MCF 10A (cell line): ENCODE measurements around the gene SEZ6L. TPM values are rescaled to one million over a fixed set of nuclear protein-coding genes. Genes with fewer than 3 reads are reported as not detected.

Experiments used
- BruUV-seq: library from RNA; stranded (reverse); fragments of 400-500 nt; replicated peaks from 2 replicates; lab custom pipeline; 2021; lab: Mats Ljungman, UMichigan
- CTCF ChIA-PET: fragments of 300-600 bp; sonication (Branson Sonifier 250); formaldehyde crosslinking; extraction: SDS; loops from one replicate; lab custom pipeline; 2021; ENCODE audit warnings: antibody characterized with exemption, inconsistent platforms; lab: Yijun Ruan, JAX
- POLR2A ChIA-PET: fragments of 300-600, 350-650 bp; sonication (Branson Sonifier 250); formaldehyde crosslinking; extraction: SDS; loops from one replicate; lab custom pipeline; 2020; ENCODE audit warnings: antibody characterized with exemption, inconsistent platforms; lab: Yijun Ruan, JAX
- DNase-seq: peaks from one replicate; pipeline ENCODE4 v3.0.0-alpha.2; 2018; ENCODE audit not compliant: unreplicated experiment
- H3K27ac Mint-ChIP-seq: one replicate; pipeline ENCODE4 v1.8.0; 2022; ENCODE audit warnings: mild to moderate bottlenecking, low read depth, mixed read lengths; ENCODE audit not compliant: unreplicated experiment
- H3K27me3 Mint-ChIP-seq: one replicate; pipeline ENCODE4 v1.8.0; 2022; ENCODE audit warnings: mixed read lengths; ENCODE audit not compliant: insufficient read depth, unreplicated experiment
- H3K36me3 Mint-ChIP-seq: one replicate; pipeline ENCODE4 v1.8.0; 2022; ENCODE audit warnings: mild to moderate bottlenecking, moderate library complexity, mixed read lengths; ENCODE audit not compliant: insufficient read depth, unreplicated experiment
- H3K4me1 Mint-ChIP-seq: one replicate; pipeline ENCODE4 v1.8.0; 2022; ENCODE audit warnings: mixed read lengths; ENCODE audit not compliant: insufficient read depth, unreplicated experiment
- H3K4me3 Mint-ChIP-seq: one replicate; pipeline ENCODE4 v1.8.0; 2022; ENCODE audit warnings: mild to moderate bottlenecking, moderate library complexity, mixed read lengths; ENCODE audit not compliant: unreplicated experiment
- H3K9me3 Mint-ChIP-seq: one replicate; pipeline ENCODE4 v1.8.0; 2022; ENCODE audit warnings: mixed read lengths; ENCODE audit not compliant: unreplicated experiment
- intact Hi-C: fragments of 100-400 bp; cut with micrococcal nuclease; formaldehyde crosslinking; loops from 2 replicates; pipeline ENCODE4 v1.14.1; 2022
- total RNA-seq: library from RNA; stranded (reverse); gene quantifications from 2 replicates; pipeline ENCODE4 v1.2.3, GENCODE V29; 2022
- TF ChIP-seq, protein P1 (sequence below): fragments of 200-600 bp; IDR thresholded peaks from one replicate; pipeline ENCODE4 v1.8.0; 2022; ENCODE audit warnings: antibody characterized with exemption, mild to moderate bottlenecking; ENCODE audit not compliant: unreplicated experiment

SEZ6L gene
- total RNA-seq, 1 experiment from 2014 or later: not detected

GRCh38 chr22:26168330-26168851 is 871 bp upstream of the SEZ6L start:
- intact Hi-C loops: no loop called here
- H3K9me3 Mint-ChIP-seq: no peaks in the 10 kb centered on the region
- no peak overlapping the region for H3K4me3 Mint-ChIP-seq
- no peaks in the 10 kb centered on the region for H3K36me3 Mint-ChIP-seq
- no peaks in the 10 kb centered on the region for H3K4me1 Mint-ChIP-seq
- BruUV-seq: no TSS peak
- TF ChIP-seq, protein P1, sequence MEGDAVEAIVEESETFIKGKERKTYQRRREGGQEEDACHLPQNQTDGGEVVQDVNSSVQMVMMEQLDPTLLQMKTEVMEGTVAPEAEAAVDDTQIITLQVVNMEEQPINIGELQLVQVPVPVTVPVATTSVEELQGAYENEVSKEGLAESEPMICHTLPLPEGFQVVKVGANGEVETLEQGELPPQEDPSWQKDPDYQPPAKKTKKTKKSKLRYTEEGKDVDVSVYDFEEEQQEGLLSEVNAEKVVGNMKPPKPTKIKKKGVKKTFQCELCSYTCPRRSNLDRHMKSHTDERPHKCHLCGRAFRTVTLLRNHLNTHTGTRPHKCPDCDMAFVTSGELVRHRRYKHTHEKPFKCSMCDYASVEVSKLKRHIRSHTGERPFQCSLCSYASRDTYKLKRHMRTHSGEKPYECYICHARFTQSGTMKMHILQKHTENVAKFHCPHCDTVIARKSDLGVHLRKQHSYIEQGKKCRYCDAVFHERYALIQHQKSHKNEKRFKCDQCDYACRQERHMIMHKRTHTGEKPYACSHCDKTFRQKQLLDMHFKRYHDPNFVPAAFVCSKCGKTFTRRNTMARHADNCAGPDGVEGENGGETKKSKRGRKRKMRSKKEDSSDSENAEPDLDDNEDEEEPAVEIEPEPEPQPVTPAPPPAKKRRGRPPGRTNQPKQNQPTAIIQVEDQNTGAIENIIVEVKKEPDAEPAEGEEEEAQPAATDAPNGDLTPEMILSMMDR: no peak
- peaks cover 43% of the 10 kb centered on the region for H3K27me3 Mint-ChIP-seq
- no peak for DNase-seq
- POLR2A ChIA-PET: no interaction called here
- CTCF ChIA-PET: interaction anchor here (0.6 to 1.0 kb wide), 2 partner anchors 12 to 194 kb away, joined by 3 read pairs; no protein-coding TSS in a partner anchor
- H3K27ac Mint-ChIP-seq: no peak overlapping the region

- TF ChIP-seq, protein P1: no peak
- Mint-ChIP-seq H3K4me3 (no peak overlapping the region), H3K27ac (no peak overlapping the region), H3K36me3 (no peaks in the 10 kb centered on the region), H3K4me1 (no peaks in the 10 kb centered on the region), H3K9me3 (no peaks in the 10 kb centered on the region), H3K27me3 (peaks cover 47% of the 10 kb centered on the region)
- DNase-seq: no peak
- intact Hi-C loops: no loop called here
- no TSS peak for BruUV-seq
- ChIA-PET CTCF (interaction anchor here (0.6 to 1.0 kb wide), 2 partner anchors 12 to 193 kb away, joined by 3 read pairs; no protein-coding TSS in a partner anchor), POLR2A (no interaction called here)
These were observed 335 bp upstream of the SEZ6L start for GRCh38 chr22:26168939-26169314.

DNA sequence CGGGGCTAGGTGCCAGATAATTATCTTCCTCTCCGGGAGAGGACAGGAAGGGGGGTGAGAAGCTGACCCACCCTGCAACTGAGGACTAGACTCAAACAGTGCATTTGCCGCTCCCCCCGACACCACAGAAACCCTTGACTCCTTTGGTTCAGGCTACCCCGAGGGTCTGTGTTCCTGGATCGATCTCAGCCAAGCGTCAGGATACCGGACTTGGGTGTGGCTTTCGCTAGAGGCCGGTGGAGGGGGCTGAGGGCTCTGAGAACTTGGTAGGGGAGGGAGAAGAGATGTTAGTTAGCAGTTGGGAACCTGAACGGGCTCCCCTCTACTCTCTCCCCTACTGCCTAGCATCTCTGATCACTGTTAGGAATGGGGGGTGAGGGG is 840 bp downstream of the SEZ6L start:
- H3K9me3 Mint-ChIP-seq: no peaks in the 10 kb centered on the region
- intact Hi-C loops: no loop called here
- no peaks in the 10 kb centered on the region for H3K36me3 Mint-ChIP-seq
- BruUV-seq: no TSS peak
- POLR2A ChIA-PET: no interaction called here
- CTCF ChIA-PET: interaction anchor here (0.6 to 1.5 kb wide), 3 partner anchors 28 to 80 kb away, joined by 3 to 4 read pairs (median 3); no protein-coding TSS in a partner anchor
- peaks cover 46% of the 10 kb centered on the region for H3K27me3 Mint-ChIP-seq
- H3K4me1 Mint-ChIP-seq: no peaks in the 10 kb centered on the region
- H3K4me3 Mint-ChIP-seq: no peak overlapping the region
- no peak for DNase-seq
- H3K27ac Mint-ChIP-seq: no peak overlapping the region
- TF ChIP-seq, protein P1: no peak

DNA sequence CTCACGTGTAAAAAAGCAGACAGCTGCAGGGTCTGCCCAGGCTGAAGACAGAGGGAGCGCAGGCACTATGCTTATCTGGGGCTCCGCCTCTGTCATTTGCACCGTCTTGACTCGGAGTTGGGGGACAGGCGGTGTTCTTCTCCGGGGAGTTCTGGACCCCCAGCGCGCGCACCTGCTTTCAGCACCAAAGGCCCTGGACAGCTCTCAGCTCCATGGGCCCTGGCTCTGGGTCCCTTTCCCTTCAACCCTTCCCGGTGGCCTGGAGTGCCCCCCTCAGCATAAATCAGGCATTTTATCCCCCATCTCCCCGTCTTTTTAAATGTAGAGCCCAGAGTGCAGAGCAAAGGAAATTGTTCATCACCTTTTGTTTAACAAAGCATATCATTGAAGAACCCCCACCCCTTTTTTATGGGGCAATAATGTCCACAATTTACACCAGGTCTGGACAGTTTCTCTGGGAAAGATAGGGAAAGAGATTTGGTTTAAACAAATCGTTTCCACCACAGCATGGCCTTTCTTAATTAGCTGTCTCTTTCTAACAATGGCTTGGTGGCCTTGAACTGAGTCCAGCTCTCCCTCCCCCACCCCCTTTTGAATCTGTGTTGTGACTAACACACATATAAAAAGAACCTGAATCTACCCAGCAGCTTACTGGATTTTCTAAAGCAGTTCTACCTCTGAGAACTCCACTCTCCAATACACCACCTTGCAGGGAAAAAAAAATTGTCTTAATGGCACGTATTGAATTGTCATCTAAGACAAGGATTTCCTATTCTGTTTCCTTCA is 1.7 kb downstream of the SEZ6L start:
- BruUV-seq: no TSS peak
- POLR2A ChIA-PET: no interaction called here
- no peak overlapping the region for H3K27ac Mint-ChIP-seq
- CTCF ChIA-PET: interaction anchor here (0.6 to 1.8 kb wide), 8 partner anchors 10 to 325 kb away, joined by 3 to 10 read pairs (median 4); no protein-coding TSS in a partner anchor
- no peaks in the 10 kb centered on the region for H3K36me3 Mint-ChIP-seq
- H3K9me3 Mint-ChIP-seq: no peaks in the 10 kb centered on the region
- intact Hi-C loops: no loop called here
- TF ChIP-seq, protein P1: no peak
- DNase-seq: no peak
- peaks cover 38% of the 10 kb centered on the region for H3K27me3 Mint-ChIP-seq
- no peaks in the 10 kb centered on the region for H3K4me1 Mint-ChIP-seq
- H3K4me3 Mint-ChIP-seq: no peak overlapping the region
